GM21786 (cell line): Measurements from ENCODE around the gene KRTAP17-1.
"Not testable (repeated sequence)": the region's sequence is repeated elsewhere in the genome, so short reads cannot be mapped to it uniquely, and the experiment has no call there.

Experiments used
- ATAC-seq: cut with Tn5 transposase; IDR thresholded peaks from one replicate; pipeline ENCODE4 v1.9.1; 2021; ENCODE audit not compliant: unreplicated experiment

Gene KRTAP17-1

GRCh38 chr17:41315204-41315794, at the start of gene KRTAP17-1:
Gene KRTAP17-1 (minus strand): TSS chr17:41315710. CDS start chr17:41315650, 60 bp downstream.
- ATAC-seq: no peak

GRCh38 chr17:41363881-41364280, 48.4 kb upstream of the KRTAP17-1 start:
- no peak for ATAC-seq

GRCh38 chr17:41360296-41360995, 44.9 kb upstream of the KRTAP17-1 start:
- no peak for ATAC-seq

GRCh38 chr17:41354536-41354935, 39.0 kb upstream of the KRTAP17-1 start:
- ATAC-seq: no peak

GRCh38 chr17:41352597-41353366, 37.3 kb upstream of the KRTAP17-1 start:
- no peak for ATAC-seq

GRCh38 chr17:41351177-41351576, 35.7 kb upstream of the KRTAP17-1 start:
- ATAC-seq: no peak

GRCh38 chr17:41350381-41350878, 34.9 kb upstream of the KRTAP17-1 start, which contains the start of gene KRT33A:
Gene KRT33A (minus strand): TSS chr17:41350828. CDS start chr17:41350767, 61 bp downstream.
- not testable (repeated sequence) for ATAC-seq

GRCh38 chr17:41347869-41348760, 32.6 kb upstream of the KRTAP17-1 start:
- ATAC-seq: no peak

GRCh38 chr17:41346421-41346820, 30.9 kb upstream of the KRTAP17-1 start:
- not testable (repeated sequence) for ATAC-seq

- no peak for ATAC-seq
Measured at GRCh38 chr17:41345992-41346391, 30.5 kb upstream of the KRTAP17-1 start.

GRCh38 chr17:41343029-41343428, 27.5 kb upstream of the KRTAP17-1 start:
- no peak for ATAC-seq

- no peak for ATAC-seq
Measured at GRCh38 chr17:41340934-41341861, 25.7 kb upstream of the KRTAP17-1 start.

- no peak for ATAC-seq
Measured at GRCh38 chr17:41340494-41340893, 25.0 kb upstream of the KRTAP17-1 start.

GRCh38 chr17:41339571-41340172, 24.2 kb upstream of the KRTAP17-1 start:
- no peak for ATAC-seq

GRCh38 chr17:41338961-41339485, 23.5 kb upstream of the KRTAP17-1 start:
- peak; percentile 44 for ATAC-seq

- ATAC-seq: no peak
Measured at GRCh38 chr17:41335747-41336146, 20.2 kb upstream of the KRTAP17-1 start.

GRCh38 chr17:41334385-41335305, 19.1 kb upstream of the KRTAP17-1 start:
- ATAC-seq: no peak

- no peak for ATAC-seq
Measured at GRCh38 chr17:41333836-41334235, 18.3 kb upstream of the KRTAP17-1 start.
